AG10803 (cell line): ENCODE measurements around the gene NELL1.
"Not testable (repeated sequence)": the region's sequence is repeated elsewhere in the genome, so short reads cannot be mapped to it uniquely, and the experiment has no call there.

Source experiments
- DNase-seq: peaks from one replicate; pipeline ENCODE4 v3.0.0; 2010; ENCODE audit warnings: low read depth
- H3K4me3 ChIP-seq: 2 replicates; pipeline ENCODE4 v1.5.1; 2011; ENCODE audit warnings: mild to moderate bottlenecking, low read length, control low read depth
- TF ChIP-seq, protein P1 (sequence below): conservative IDR thresholded peaks from 2 replicates; pipeline ENCODE4 v1.5.1; 2011; ENCODE audit warnings: mild to moderate bottlenecking, low read length, control low read depth, inconsistent platforms

NELL1 gene

GRCh38 chr11:21121991-21122390, 452.6 kb downstream of the NELL1 start:
- H3K4me3 ChIP-seq, result no peak overlapping the region
- TF ChIP-seq, protein P1, sequence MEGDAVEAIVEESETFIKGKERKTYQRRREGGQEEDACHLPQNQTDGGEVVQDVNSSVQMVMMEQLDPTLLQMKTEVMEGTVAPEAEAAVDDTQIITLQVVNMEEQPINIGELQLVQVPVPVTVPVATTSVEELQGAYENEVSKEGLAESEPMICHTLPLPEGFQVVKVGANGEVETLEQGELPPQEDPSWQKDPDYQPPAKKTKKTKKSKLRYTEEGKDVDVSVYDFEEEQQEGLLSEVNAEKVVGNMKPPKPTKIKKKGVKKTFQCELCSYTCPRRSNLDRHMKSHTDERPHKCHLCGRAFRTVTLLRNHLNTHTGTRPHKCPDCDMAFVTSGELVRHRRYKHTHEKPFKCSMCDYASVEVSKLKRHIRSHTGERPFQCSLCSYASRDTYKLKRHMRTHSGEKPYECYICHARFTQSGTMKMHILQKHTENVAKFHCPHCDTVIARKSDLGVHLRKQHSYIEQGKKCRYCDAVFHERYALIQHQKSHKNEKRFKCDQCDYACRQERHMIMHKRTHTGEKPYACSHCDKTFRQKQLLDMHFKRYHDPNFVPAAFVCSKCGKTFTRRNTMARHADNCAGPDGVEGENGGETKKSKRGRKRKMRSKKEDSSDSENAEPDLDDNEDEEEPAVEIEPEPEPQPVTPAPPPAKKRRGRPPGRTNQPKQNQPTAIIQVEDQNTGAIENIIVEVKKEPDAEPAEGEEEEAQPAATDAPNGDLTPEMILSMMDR, result no peak
- no peak for DNase-seq

DNA sequence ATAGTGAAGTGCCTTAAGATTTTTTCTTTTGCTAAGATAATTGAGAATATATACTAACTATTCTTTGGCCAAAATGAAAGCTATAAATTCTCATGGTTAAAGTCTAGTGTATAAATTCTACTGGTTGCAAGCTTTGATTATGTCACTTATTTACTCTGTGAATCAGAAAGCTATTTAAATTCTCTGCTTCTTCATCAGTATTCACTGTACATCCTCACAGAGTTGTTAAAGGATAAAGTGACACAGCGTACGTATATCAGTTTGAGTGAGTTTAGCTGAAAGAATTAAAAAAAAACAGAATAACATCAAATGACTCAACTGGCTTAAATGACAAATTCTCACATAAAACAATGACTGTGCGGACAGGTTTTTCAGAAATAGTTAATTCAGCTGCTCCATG, 453.1 kb downstream of the NELL1 start:
- H3K4me3 ChIP-seq, result no peak overlapping the region
- TF ChIP-seq, protein P1, result no peak
- DNase-seq, result no peak

GRCh38 chr11:21132146-21132720, 462.8 kb downstream of the NELL1 start:
- TF ChIP-seq, protein P1, result no peak
- no peak overlapping the region for H3K4me3 ChIP-seq
- no peak for DNase-seq

GRCh38 chr11:21133244-21133643, 463.9 kb downstream of the NELL1 start:
- no peak for DNase-seq
- H3K4me3 ChIP-seq, result no peak overlapping the region
- TF ChIP-seq, protein P1, result no peak

GRCh38 chr11:21133722-21134121, 464.3 kb downstream of the NELL1 start:
- no peak for DNase-seq
- TF ChIP-seq, protein P1, result no peak
- H3K4me3 ChIP-seq, result no peak overlapping the region

DNA sequence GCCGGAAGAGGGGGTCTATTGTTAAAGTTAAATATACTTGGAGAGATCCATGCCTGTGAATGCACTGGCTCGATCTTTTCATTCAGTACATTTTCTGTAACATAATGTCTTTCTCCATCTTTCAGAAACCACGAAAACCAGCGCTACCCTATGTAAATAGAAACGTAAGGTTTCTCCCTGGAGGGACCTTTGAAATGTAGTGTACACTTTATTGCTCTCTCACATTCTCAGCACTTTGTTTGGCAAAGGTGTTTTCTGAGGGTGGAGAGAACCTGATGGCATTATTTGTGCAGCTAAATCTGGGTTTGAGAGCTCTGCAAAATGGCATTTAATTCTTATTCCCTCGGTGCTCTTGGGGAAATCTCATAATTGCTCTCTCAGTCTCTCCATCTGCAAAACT, 468.4 kb downstream of the NELL1 start:
- TF ChIP-seq, protein P1, result no peak
- no peak overlapping the region for H3K4me3 ChIP-seq

DNA sequence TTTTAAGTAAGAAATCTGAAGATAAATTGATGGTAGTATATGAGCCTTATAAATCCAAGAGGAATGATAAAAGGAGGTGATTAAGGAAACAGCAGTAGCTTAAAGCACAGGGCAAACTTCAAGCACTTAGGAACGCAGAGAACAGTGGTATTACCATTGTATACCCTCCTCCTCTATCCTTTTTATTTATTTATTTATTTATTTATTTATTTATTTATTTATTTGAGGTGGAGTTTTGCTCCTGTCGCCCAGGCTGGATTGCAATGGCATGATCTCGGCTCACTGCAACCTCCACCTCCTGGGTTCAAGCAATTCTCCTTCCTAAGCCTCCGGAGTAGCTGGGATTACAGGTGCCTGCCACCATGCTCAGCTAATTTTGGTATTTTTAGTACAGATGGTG, 472.2 kb downstream of the NELL1 start:
- H3K4me3 ChIP-seq, DNase-seq: not testable (repeated sequence)

More for the DNA sequence above, 468.4 kb downstream of the NELL1 start:
- no peak for DNase-seq

DNA sequence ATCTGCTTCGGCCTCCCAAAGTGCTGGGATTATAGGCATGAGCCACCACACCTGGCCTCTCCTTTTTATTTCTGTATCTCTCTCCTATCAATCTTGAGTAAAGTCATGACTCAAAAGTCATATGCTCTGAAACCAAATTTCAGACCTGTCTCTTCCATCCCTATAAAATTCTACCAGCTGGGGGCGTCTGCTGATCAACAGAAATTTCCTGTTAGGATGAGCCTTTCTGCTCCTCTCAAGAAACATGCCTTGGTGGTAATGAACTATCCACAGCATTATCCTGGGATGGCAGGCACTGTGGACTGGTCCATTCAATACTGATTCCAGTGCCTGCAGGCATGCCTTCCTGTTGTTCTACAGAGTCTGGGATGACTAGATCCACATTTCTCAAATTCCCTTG, 472.6 kb downstream of the NELL1 start:
- no peak overlapping the region for H3K4me3 ChIP-seq
- no peak for DNase-seq
- TF ChIP-seq, protein P1, result no peak
